ENCODE measurements around the gene HSBP1. TPM values are rescaled to one million over a fixed set of nuclear protein-coding genes. Genes with fewer than 3 reads are reported as not detected.

HSBP1 gene
- total and polyA plus RNA-seq, 2 of the 13 experiments (the other 11 are each of a cell fraction or from before 2014, with no cell fraction given): 249 to 292 TPM

DNA sequence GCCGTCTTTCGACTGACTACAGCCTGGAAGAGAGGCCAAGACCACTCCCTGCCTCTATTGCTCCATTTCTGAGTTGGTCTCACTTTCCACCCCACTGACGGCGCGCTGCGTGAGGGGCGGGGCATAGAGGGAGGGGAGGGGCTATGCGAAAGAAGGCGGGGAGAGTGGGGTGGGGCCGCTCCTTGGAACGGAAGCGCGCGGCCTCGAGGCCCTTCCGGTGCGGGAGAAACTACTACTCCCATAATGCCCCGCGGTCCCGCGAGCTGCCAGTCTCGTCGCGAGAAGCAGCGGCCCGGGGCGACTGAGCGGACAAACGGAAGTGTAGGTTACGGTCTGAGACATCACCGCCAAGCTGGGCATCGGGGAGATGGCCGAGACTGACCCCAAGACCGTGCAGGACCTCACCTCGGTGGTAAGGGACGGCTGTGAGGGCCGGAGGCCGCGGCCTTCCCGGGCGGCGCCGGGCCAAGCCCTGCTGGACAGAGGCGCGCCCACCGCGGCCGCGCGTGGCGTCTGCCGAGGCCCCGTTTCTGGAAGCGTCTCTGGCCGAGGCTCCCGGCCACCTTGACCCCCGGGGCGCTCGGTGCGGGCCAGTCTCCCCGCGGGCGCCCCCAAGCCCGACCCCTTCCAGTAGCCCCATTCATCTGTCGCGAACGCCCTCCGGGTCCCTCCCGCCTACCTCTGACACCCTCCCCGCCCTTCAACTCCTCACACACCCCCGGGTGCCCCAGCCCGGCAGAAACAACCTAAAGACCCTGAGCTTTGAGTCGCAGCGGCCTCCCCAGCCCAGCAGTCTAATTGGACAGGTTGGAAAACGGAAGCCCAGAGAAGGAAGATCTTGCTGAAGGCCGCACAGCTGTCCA lies at the start of gene HSBP1 (continued):
- TF ChIP-seq TOPORS (CRISPR knock-in tag; IDR thresholded peaks at IDR 0.05) (no peak), NFYC (CRISPR knock-in tag; IDR thresholded peaks at IDR 0.05) (no peak; the same call in 1 of the 2 replicates), CBX5 (CRISPR knock-in tag; IDR thresholded peaks at IDR 0.05; ENCODE audit: borderline replicate concordance) (0 out of 2 replicates have a peak, but pooled peaks have one; percentile 21), WIZ (CRISPR knock-in tag; IDR thresholded peaks at IDR 0.05) (no peak; the same call in 1 of the 2 replicates), ZNF883 (CRISPR knock-in tag; IDR thresholded peaks at IDR 0.05; ENCODE audit: not compliant biosample characterization) (peak; percentile 29), TEAD2 (CRISPR knock-in tag; IDR thresholded peaks at IDR 0.05) (no peak), SMAD1 (CRISPR knock-in tag; IDR thresholded peaks at IDR 0.05; ENCODE audit: borderline replicate concordance, low read depth) (no peak; the same call in 1 of the 2 replicates), GLI4 (CRISPR knock-in tag; IDR thresholded peaks at IDR 0.05; ENCODE audit: borderline replicate concordance) (no peak), ZNF556 (CRISPR knock-in tag; IDR thresholded peaks at IDR 0.05; ENCODE audit: borderline replicate concordance) (no peak; the same call in 1 of the 2 replicates), ZNF567 (CRISPR knock-in tag; IDR thresholded peaks at IDR 0.05; ENCODE audit: borderline replicate concordance) (no peak), ZNF143 (CRISPR knock-in tag; IDR thresholded peaks at IDR 0.05) (peak; percentile 95), ZNF557 (CRISPR knock-in tag; IDR thresholded peaks at IDR 0.05) (no peak; the same call in 1 of the 2 replicates), ATAD3A (CRISPR knock-in tag; IDR thresholded peaks at IDR 0.05) (no peak), NCOR1 (IDR thresholded peaks at IDR 0.05; ENCODE audit: borderline replicate concordance, low read length) (0 out of 2 replicates have a peak, but pooled peaks have one; percentile 6), NR3C1 (CRISPR knock-in tag; IDR thresholded peaks at IDR 0.05) (no peak; the same call in 1 of the 2 replicates), FOXJ3 (CRISPR knock-in tag; IDR thresholded peaks at IDR 0.05; ENCODE audit: borderline replicate concordance) (no peak), MEIS2 (CRISPR knock-in tag; IDR thresholded peaks at IDR 0.05) (peak; percentile 86), SP4 (CRISPR knock-in tag; IDR thresholded peaks at IDR 0.05) (peak; percentile 72), THAP9 (CRISPR knock-in tag; IDR thresholded peaks at IDR 0.05; ENCODE audit: borderline replicate concordance) (no peak), ZBTB8A (CRISPR knock-in tag; IDR thresholded peaks at IDR 0.05; ENCODE audit: borderline replicate concordance, low read depth) (no peak; the same call in 1 of the 2 replicates), ZBTB20 (CRISPR knock-in tag; IDR thresholded peaks at IDR 0.05; ENCODE audit: borderline replicate concordance, low read depth) (no peak)
- TF ChIP-seq, protein P1, sequence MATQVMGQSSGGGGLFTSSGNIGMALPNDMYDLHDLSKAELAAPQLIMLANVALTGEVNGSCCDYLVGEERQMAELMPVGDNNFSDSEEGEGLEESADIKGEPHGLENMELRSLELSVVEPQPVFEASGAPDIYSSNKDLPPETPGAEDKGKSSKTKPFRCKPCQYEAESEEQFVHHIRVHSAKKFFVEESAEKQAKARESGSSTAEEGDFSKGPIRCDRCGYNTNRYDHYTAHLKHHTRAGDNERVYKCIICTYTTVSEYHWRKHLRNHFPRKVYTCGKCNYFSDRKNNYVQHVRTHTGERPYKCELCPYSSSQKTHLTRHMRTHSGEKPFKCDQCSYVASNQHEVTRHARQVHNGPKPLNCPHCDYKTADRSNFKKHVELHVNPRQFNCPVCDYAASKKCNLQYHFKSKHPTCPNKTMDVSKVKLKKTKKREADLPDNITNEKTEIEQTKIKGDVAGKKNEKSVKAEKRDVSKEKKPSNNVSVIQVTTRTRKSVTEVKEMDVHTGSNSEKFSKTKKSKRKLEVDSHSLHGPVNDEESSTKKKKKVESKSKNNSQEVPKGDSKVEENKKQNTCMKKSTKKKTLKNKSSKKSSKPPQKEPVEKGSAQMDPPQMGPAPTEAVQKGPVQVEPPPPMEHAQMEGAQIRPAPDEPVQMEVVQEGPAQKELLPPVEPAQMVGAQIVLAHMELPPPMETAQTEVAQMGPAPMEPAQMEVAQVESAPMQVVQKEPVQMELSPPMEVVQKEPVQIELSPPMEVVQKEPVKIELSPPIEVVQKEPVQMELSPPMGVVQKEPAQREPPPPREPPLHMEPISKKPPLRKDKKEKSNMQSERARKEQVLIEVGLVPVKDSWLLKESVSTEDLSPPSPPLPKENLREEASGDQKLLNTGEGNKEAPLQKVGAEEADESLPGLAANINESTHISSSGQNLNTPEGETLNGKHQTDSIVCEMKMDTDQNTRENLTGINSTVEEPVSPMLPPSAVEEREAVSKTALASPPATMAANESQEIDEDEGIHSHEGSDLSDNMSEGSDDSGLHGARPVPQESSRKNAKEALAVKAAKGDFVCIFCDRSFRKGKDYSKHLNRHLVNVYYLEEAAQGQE (IDR thresholded peaks at IDR 0.05; ENCODE audit: borderline replicate concordance in 1 of 2, low read depth in 1 of 2, low read length in 2 of 2): peak in 1 of 2 experiments; percentile 69
